Measurements from ENCODE around the gene SP140. TPM values are rescaled to one million over a fixed set of nuclear protein-coding genes. Genes with fewer than 3 reads are reported as not detected.

SP140 gene
- total RNA-seq, 1 donor from 2014 or later, result 7.4 TPM

DNA sequence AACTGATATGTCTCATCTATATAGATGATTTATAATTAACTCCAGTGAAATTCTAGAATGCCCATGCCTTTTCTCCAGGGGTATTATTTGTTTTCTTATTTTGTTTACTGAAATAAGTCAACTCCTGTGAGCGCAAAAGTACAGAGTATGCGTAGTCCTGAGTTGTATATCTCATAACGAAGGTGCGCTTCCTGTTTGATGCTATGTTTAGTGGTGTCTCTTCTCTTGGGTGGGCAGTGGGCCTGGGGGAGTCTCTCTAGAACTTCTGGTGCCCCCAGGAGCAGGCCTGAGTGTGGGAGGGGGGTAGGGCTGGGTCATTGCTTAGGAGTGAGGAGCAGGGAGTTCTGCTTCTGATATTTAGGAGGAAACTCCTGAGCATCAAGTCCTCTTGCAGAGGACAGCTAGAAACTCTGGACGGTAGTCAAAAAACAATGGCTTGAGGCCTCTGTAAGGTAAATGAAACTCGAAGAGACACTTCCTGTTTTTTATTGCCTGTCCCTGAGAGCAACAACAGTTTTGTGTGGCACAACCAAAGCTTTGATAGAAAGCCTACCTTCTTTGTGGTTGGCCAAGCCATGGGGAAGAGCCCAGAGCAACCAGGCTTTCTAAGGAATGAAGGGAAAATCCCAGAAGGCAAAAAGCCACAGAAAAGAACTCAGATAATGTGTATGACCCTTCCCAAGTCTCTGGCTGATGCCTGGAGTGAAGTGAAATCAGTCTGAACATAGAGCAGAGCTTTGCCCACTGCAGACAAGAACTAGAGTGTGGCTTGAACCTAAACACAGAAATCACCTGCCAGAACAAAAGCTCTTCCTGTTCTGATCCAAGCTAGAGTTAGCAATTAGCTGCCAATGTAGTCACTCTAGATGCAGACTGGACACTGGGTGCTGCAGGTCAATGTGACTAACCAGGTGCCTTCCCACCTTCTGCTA lies 92.9 kb downstream of the SP140 start:
- Histone ChIP-seq H3K9me3 (no peaks in the 10 kb centered on the region), H3K27ac (no peak overlapping the region), H3K36me3 (no peaks in the 10 kb centered on the region), H3K4me1 (no peaks in the 10 kb centered on the region), H3K27me3 (no peaks in the 10 kb centered on the region), H3K4me3 (no peak overlapping the region)
- DNase-seq (ENCODE audit: extremely low spot score in 2 of 2), result no peak
- TF ChIP-seq POLR2AphosphoS5 (IDR thresholded peaks at IDR 0.05; ENCODE audit: insufficient read depth in 1 of 2, low read depth in 1 of 2) (no peak), POLR2A (IDR thresholded peaks at IDR 0.05) (no peak)
- TF ChIP-seq, protein P1, sequence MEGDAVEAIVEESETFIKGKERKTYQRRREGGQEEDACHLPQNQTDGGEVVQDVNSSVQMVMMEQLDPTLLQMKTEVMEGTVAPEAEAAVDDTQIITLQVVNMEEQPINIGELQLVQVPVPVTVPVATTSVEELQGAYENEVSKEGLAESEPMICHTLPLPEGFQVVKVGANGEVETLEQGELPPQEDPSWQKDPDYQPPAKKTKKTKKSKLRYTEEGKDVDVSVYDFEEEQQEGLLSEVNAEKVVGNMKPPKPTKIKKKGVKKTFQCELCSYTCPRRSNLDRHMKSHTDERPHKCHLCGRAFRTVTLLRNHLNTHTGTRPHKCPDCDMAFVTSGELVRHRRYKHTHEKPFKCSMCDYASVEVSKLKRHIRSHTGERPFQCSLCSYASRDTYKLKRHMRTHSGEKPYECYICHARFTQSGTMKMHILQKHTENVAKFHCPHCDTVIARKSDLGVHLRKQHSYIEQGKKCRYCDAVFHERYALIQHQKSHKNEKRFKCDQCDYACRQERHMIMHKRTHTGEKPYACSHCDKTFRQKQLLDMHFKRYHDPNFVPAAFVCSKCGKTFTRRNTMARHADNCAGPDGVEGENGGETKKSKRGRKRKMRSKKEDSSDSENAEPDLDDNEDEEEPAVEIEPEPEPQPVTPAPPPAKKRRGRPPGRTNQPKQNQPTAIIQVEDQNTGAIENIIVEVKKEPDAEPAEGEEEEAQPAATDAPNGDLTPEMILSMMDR (IDR thresholded peaks at IDR 0.05), result no peak
- intact Hi-C loops (cut with DNase I), result no loop called here

DNA sequence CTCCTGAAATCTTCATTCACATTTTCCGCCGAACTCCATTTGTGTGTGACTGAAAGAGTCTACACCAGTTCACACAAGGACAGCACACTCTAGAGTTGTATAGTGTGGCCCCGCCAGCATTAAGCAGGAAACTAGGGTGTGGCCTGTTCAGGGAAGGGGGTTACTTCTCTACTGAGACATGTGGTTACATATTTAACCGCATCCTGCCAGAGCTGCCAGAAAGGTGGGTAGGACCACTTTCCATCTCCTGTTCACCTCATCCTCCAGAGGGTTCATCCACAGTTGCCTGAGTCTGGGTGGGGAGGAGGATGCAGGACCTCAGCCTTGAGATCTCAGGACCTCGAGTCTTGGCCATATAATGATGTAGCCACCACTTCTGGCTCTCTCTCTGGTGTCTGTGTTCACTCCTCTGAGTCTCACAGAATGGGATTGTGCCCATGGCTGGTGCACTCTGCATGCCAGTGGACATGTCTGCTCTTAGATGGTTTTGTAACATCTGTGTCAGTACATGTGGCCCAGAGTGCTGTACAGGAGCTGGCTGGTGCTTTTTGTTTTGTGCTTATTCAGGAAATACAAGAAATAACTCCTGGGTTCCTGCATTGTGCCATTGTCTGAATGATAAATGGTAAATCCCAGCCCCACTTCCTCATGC lies 93.8 kb downstream of the SP140 start:
- Histone ChIP-seq H3K4me3 (no peak overlapping the region), H3K36me3 (no peaks in the 10 kb centered on the region), H3K27ac (no peak overlapping the region), H3K9me3 (no peaks in the 10 kb centered on the region), H3K27me3 (no peaks in the 10 kb centered on the region), H3K4me1 (no peaks in the 10 kb centered on the region)
- TF ChIP-seq POLR2A (IDR thresholded peaks at IDR 0.05) (no peak), POLR2AphosphoS5 (IDR thresholded peaks at IDR 0.05; ENCODE audit: insufficient read depth in 1 of 2, low read depth in 1 of 2) (no peak)
- TF ChIP-seq, protein P1 (IDR thresholded peaks at IDR 0.05), result no peak
- intact Hi-C loops (cut with DNase I), result no loop called here
- no peak for DNase-seq (ENCODE audit: extremely low spot score in 2 of 2)

DNA sequence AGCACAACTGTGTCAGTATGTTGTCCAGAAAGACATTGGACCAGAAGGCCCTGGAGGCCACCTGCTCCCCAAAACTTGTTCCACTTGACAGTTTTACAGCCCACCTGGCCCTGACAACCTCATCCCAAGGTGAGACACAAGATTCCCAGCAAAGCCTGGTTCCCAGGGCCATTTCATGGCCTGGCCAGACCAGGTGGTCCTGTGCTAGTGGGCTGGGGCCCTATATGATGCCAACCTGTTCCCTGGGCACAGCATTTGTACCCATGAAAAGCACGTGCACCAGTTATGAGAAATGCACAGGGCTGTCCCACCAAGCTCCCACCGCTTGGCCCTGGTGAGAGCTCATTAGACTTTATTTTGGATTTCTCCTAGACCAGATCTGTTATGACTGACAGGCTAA lies 95.5 kb downstream of the SP140 start:
- H3K4me1 ChIP-seq, result no peaks in the 10 kb centered on the region
- H3K27me3 ChIP-seq, result no peaks in the 10 kb centered on the region
- H3K4me3 ChIP-seq, result no peak overlapping the region
- TF ChIP-seq POLR2AphosphoS5 (IDR thresholded peaks at IDR 0.05; ENCODE audit: insufficient read depth in 1 of 2, low read depth in 1 of 2), result no peak
- no peak for TF ChIP-seq POLR2A (IDR thresholded peaks at IDR 0.05)
- TF ChIP-seq, protein P1 (IDR thresholded peaks at IDR 0.05), result no peak
- H3K27ac ChIP-seq, result no peak overlapping the region
- intact Hi-C loops (cut with DNase I), result no loop called here
- no peak for DNase-seq (ENCODE audit: extremely low spot score in 2 of 2)
- no peaks in the 10 kb centered on the region for H3K9me3 ChIP-seq
- no peaks in the 10 kb centered on the region for H3K36me3 ChIP-seq

DNA sequence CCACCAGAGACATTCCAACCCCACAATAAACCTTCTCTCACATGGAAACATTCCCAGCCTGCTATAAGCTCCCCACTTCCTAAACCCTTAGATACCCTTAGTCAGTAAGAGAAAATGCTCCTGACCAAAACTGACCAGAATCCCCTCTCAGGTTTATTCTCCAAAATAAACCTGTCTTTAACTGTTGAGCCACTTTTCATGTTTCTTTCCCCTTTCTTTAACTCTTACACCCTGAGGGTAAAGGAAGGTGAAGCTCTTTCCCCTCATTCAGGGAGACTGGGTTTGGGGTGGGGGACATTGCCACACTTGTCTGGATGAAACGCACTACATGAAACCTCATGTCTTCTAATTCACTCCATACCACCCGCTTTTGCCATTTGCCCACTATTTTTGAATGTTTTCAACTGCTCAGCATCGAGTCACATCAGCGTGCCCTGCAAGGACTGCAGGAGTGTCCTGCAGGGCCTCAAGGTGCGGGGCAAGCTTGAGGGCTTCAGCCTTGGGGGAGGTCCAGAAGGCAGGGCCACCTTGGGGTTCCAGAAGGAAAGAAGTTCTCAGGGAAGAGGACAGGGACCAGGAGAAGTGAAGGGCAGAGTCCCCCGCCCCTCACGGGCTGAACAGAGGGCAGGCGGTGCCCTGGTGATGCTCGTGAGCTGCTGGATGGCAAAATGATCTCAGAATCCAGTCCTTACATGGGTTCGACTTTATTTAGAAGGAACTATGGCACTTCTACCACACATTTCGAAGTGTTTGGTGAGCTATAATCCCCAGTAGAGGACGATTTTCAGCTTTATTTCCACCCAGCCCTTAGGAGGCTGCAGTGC lies 97.2 kb downstream of the SP140 start:
- no peaks in the 10 kb centered on the region for H3K36me3 ChIP-seq

More for the DNA sequence above, 97.2 kb downstream of the SP140 start:
- no peak for DNase-seq (ENCODE audit: extremely low spot score in 2 of 2)
- no peak overlapping the region for H3K27ac ChIP-seq
- no peaks in the 10 kb centered on the region for H3K27me3 ChIP-seq
- intact Hi-C loops (cut with DNase I), result no loop called here
- no peaks in the 10 kb centered on the region for H3K9me3 ChIP-seq
- no peak overlapping the region for H3K4me3 ChIP-seq
- no peak for TF ChIP-seq POLR2AphosphoS5 (IDR thresholded peaks at IDR 0.05; ENCODE audit: insufficient read depth in 1 of 2, low read depth in 1 of 2)
- TF ChIP-seq POLR2A (IDR thresholded peaks at IDR 0.05), result no peak
- TF ChIP-seq, protein P1 (IDR thresholded peaks at IDR 0.05), result no peak
- H3K4me1 ChIP-seq, result peaks cover 6% of the 10 kb centered on the region

All from vagina (tissue), 2 donors.